ENCODE measurements around the gene PCP4L1.

The PCP4L1 gene

DNA sequence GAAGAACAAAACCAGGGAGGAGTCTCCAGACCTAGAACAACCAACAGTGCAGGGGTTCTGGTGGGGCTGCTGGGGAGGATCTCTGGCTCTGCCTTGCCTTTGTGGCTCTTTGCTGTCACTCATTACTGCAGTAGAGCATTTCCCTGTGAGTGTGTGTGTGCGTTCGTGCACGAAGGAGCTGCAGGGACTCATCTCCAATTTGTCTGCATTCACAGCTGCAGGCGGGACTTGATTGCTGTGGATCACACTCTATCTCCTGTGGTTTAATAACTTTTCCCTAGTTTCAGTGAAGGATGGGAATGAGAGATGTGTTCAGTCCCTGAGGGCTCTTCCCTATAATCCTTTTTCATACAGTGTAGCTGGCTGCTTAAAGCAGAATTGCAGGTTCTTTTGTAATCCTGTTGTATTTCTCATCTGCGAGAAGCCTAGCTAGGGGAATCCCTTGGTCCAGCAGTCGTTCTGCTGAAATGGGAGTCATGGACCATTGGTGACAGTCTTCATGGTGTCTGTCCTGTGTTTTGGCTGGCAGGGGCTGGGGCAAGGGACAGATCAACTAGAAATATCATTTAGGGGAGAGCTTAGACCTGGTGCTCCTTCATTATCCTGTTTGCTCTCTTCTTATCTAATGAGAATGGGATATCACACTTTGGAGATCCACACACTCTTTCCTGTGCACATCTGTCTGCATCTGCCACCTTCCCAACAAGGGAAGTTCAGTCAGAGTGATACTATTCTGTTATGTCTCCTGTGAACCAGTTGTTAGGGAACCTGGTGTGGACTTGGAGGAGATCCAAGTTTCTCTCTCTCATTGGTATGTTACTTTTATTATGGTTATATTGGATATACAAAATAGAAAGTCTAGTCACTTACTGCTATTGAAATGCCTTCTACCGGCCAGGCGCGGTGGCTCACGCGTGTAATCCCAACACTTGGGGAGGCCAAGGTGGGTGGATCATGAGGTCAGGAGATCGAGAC lies 3.0 kb downstream of the PCP4L1 start:
- no peak for DNase-seq (ENCODE audit: low read depth, low spot score)
- H3K27ac ChIP-seq: no peak overlapping the region

DNA sequence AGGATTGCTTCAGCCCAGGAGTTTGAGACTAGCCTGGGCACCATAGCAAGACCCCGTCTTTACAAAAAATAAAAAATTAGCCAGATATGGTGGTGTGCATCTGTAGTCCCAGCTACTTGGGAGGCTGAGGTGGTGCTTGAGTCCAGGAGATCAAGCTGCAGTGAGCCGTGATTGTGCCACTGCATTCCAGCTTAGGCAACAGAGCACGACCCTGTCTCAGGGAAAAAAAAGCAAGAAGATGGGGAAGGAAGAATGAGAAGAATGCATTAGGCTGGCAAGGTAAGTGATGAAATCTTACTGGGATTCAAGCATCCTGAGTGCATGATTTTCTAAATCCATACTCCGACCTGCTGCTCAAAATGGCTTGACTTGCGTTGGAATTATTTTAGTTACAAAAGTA lies 6.8 kb downstream of the PCP4L1 start:
- no peak overlapping the region for H3K27ac ChIP-seq
- no peak for DNase-seq (ENCODE audit: low read depth, low spot score)

DNA sequence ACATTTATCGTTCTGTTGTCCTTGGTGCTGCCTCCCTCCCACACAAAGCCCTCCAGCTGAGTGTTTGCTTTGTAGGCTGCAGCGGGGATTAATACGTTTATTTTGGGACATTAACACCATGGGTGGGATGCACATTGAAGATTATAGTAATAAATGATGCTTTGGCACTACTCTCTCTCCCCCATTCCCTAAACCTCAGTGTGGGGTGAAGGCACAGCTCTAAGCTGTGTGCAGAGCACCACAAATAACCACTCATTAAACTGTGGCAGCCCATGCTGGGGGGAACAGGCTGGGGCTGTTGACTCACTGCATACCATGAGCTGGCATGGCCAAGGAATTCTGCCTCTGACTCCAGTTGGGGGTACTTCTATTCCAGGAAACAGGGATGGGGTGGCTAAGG lies 7.7 kb downstream of the PCP4L1 start:
- no peak for DNase-seq (ENCODE audit: low read depth, low spot score)
- no peak overlapping the region for H3K27ac ChIP-seq

GRCh38 chr1:161266836-161267235 lies 8.3 kb downstream of the PCP4L1 start:
- no peak overlapping the region for H3K27ac ChIP-seq
- DNase-seq (ENCODE audit: low read depth, low spot score): no peak

DNA sequence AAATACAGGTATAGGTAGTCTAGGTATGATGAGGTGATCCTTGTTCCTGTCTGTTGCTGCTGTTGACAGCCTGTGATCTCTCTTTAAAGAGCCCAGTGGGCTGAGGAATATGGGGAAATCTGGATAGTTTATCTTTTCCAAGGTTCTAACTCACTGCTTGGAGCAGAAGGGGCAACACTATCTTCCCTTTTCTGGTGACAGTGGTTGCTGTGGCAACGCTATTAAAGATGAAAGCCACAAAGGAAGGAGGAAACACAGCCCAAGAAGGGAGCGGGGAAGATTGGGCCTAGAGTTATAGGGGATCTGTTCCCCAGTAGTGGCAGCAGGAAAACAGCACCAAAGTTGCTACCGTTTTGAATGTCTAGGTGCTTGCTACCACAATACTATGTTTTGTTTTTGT lies 8.8 kb downstream of the PCP4L1 start:
- H3K27ac ChIP-seq: no peak overlapping the region
- no peak for DNase-seq (ENCODE audit: low read depth, low spot score)

GRCh38 chr1:161273402-161273801 lies 14.9 kb downstream of the PCP4L1 start:
- DNase-seq (ENCODE audit: low read depth, low spot score): no peak
- H3K27ac ChIP-seq: no peak overlapping the region

DNA sequence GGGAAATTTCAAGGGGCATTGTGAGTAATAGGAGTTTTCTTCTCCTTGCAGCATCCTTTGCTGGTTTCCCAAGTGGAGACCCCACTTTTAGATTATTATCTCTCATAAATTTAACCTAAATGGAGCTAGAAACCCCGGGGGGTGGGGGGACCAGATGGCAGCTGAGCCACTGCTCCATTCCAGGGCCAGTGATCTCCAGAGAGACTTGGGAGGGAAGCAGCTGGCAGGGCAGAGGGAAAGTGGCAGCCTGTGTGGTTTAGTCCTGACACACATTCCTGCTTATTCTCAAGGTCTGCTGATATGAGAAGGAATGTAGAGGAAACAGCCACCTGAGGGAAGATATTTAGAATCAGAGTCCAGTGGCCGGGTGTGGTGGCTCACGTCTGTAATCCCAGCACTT lies 16.3 kb downstream of the PCP4L1 start:
- DNase-seq (ENCODE audit: low read depth, low spot score): no peak
- H3K27ac ChIP-seq: no peak overlapping the region

- no peak overlapping the region for H3K27ac ChIP-seq
- DNase-seq (ENCODE audit: low read depth, low spot score): no peak
Observed at GRCh38 chr1:161282991-161283390, 24.4 kb downstream of the PCP4L1 start.

GRCh38 chr1:161285113-161285512 lies 26.6 kb downstream of the PCP4L1 start:
- no peak for DNase-seq (ENCODE audit: low read depth, low spot score)

GRCh38 chr1:161285521-161285920 lies 27.0 kb downstream of the PCP4L1 start:
- no peak for DNase-seq (ENCODE audit: low read depth, low spot score)
- H3K27ac ChIP-seq: no peak overlapping the region

More at GRCh38 chr1:161285113-161285512, 26.6 kb downstream of the PCP4L1 start:
- H3K27ac ChIP-seq: no peak overlapping the region

DNA sequence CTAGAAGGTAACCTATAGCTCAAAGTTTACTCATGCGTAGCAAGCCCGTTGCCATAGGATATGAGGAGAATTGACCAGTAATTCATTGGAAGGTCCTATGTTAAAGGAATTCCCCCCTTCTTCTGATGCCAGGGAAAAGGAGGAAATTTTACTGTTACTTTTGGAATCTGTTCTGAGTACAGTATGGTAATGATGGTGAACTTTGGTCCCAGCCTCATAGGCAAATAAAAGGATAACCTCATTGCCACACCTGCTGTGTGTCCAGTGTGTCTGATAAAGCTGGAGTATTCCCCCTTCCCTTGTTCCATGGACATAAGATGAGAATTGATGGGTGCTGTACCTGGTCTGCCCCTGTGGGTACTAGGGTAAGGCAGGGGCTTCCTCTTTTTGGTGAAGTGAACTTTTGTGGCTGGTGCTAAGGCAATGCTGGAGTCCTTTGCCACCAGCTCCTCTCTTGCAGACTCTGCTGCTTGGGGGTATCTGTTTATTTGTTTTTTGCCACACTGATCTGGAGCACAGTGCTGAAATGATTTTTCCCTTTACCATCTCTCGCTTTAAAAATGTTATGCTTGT lies 29.0 kb downstream of the PCP4L1 start:
- DNase-seq (ENCODE audit: low read depth, low spot score): no peak
- H3K27ac ChIP-seq: no peak overlapping the region

DNA sequence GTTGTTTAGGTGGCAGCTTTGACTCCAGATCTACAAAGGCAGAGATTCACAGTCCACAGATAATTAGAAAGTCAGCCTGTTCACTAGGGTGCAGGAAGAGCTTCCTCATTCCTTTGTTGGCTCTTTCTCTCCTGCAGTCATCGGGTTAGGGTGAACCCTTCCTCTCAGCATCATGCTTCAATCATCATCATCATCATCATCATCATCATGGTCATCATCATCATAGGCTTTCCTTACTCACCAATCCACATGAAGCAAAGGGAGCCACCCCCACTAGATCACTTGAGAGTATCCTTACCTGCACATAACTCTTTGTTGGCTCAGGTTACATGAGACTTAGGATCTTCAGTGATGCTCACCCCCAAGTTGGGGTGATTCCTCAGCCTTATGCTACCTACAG lies 32.2 kb downstream of the PCP4L1 start:
- H3K27ac ChIP-seq: no peak overlapping the region
- DNase-seq (ENCODE audit: low read depth, low spot score): no peak

DNA sequence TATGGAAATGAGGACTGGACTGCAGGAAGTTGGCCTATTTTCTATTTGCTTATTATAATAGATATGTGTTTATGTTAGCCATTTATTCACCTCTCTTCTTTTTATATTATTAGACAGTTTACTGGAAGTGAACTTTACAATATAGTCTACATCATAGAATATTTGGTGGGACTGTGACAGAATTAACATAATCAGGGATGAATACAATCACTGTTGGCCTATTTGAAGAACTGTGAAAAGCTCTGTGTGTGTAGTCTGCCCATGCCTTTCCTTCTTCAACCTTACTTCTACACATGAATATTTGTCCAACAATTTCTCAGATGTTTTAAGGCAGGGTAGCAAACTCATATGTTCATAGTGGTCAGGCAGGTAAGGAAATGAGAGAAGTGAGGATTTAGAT lies 38.9 kb downstream of the PCP4L1 start:
- no peak for DNase-seq (ENCODE audit: low read depth, low spot score)
- no peak overlapping the region for H3K27ac ChIP-seq

GRCh38 chr1:161298116-161298515 lies 39.6 kb downstream of the PCP4L1 start:
- DNase-seq (ENCODE audit: low read depth, low spot score): no peak

GRCh38 chr1:161299347-161299746 lies 40.8 kb downstream of the PCP4L1 start:
- no peak for DNase-seq (ENCODE audit: low read depth, low spot score)
- no peak overlapping the region for H3K27ac ChIP-seq

More at GRCh38 chr1:161298116-161298515, 39.6 kb downstream of the PCP4L1 start:
- H3K27ac ChIP-seq: no peak overlapping the region

DNA sequence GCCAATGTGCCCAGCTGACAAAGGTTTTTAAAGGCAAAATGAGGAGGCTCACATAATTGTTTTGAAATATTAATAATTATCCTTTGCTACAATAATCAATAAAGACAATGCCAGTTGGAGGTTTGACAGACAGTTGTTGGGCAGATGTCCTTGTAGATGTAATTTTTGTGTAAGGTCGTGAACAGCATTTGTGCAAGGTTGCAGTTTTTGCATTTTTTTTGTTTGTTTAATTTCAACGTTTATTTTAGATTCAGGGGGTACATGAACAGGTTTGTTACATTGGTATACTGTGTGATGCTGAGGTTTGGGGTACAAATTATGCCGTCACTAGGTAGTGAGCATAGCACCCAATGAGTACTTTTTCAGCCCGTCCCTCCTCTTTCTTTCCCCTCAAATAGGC lies 41.9 kb downstream of the PCP4L1 start:
- H3K27ac ChIP-seq: no peak overlapping the region
- DNase-seq (ENCODE audit: low read depth, low spot score): no peak

DNA sequence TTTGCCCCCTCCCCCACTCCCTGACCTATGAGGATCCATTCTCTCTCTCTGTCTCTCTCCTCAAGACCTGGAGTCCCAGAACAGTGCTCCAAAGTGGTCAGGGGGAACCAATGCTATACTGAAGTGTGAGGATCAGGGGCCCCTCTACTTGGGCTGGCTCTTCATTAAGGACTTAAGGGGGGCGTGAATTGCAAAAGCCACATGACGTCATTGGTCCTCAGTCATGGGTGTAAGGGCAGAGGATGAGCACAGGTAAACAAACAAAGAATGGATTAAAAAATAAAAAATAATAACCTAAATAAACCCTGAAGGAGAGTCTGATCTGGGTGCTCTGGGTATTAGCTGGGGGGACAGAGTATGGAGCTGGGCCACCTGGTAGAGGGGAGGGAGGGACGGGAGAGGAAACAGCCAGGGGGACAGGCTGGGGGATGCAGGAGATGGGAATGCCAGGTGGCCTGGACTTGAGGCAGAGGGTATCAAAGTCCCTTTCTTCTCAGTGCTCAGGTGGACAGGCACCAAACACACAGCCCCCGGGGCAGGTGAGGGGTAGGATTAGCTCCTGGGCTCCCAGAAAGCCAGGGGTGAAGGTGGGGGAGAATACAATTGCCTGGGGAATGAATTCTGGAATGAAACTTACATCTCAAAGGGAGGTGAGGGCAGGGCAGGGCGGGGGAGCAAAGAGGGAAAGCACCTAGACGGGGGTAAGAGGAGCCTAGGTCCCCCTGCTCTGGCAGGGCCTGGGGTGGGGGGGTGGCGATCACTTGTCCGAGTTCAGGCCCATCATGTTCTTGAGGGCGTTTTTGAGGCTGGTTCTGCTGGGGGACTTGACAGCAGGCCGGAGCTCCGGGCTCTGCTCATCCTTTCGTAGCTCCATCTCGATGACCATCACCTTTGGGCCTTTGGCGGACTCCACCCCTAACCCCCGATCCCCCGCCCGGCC lies 46.7 kb downstream of the PCP4L1 start:
- no peak overlapping the region for H3K27ac ChIP-seq
- no peak for DNase-seq (ENCODE audit: low read depth, low spot score)

GRCh38 chr1:161305867-161306519 lies 47.4 kb downstream of the PCP4L1 start:
- H3K27ac ChIP-seq: no peak overlapping the region
- DNase-seq (ENCODE audit: low read depth, low spot score): no peak

DNA sequence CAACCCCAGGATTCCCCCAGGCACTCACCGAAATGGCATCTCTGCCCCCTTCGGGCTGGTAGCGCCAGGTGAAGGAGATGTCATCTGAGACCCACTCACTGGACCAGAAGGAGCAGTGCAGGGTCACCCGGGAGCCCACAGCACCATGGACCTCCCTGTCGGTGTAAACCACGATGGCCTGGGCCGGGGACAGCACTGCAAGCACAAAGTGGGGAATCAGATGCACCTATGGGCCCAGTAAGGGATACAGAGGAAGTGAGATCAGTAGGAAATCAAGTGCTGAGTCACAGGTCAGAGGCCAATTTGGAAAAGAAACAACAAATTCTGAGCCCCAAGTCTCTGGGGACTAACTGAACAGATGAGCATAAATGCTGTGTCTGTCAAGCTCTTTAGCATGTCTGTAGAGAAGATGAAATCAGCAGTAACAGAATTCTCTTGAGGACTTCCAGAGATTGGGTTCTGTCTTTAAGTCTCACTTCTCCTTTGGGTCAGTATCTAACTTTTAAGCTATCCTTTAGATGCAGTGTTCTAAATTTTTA lies 48.8 kb downstream of the PCP4L1 start:
- no peak for DNase-seq (ENCODE audit: low read depth, low spot score)
- H3K27ac ChIP-seq: no peak overlapping the region

Measured in epithelial cell of prostate (primary cell).